NCI-H2029 (cell line): ENCODE data around the gene R3HCC1L.

Experiments
- DNase-seq: peaks from one replicate; lab custom pipeline; 2025; lab: John Stamatoyannopoulos, UW

Gene R3HCC1L

DNA sequence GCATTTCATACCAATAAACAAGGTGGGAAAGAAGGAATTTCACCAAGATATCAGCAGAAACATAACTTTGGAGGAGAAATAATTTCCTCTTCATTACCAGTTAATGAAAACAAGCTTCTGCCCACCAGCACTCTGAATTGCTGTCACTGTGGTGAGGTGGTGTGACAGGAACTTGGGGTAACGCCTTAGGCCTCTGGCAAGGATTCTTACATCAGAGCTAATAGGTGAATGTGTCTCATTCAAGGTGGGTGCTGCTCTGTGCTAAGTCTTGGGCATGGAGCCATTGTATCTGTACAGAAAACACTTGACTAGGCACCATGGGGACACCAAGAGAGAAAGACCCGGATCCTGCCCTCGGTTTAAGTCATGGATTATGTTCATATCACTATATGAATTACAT is 141.9 kb downstream of the R3HCC1L start:
- DNase-seq: no peak

- DNase-seq: no peak
Observed at GRCh38 chr10:98285416-98285815, 151.0 kb downstream of the R3HCC1L start.

DNA sequence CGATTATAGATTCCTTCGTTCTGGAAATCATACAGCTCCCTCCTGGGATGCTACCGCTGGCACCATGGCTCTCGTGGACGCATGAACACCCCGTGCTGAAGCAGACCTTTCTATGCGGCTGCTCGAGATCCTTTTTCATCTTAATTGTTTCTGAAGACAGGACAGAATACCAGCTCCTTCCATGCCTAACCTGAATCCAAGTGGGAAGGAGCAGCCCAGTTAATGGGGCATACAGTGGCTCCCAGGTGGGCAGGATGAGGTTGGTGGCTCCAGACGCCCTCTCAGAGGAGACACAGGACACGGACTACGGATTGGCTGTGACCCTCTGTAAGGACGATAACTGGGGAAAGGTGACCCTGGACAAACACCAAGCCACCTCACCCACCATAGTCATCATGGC is 152.0 kb downstream of the R3HCC1L start:
- no peak for DNase-seq

GRCh38 chr10:98287321-98287720 is 152.9 kb downstream of the R3HCC1L start:
- no peak for DNase-seq

DNA sequence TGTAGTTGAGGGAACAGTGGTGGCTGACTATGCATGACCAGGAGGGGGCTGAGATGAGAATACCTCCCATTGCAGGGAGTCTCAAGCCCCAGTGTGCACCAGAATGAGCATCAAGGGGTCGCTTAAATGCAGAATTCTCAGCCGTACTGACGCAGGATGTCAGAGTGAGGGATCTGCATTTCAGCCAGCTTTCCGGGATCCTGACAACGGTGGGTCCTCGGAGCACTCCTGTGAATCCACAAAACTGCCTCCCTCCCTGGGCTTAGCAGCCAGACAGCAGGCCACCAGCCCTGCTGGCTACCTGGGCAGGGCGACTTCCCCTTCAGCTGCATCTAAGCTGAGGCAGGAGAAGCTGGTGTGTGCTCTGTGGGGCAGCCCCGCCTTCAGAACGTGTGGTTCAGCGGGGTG is 155.3 kb downstream of the R3HCC1L start:
- no peak for DNase-seq

GRCh38 chr10:98292971-98293370 is 158.5 kb downstream of the R3HCC1L start:
- DNase-seq: no peak

DNA sequence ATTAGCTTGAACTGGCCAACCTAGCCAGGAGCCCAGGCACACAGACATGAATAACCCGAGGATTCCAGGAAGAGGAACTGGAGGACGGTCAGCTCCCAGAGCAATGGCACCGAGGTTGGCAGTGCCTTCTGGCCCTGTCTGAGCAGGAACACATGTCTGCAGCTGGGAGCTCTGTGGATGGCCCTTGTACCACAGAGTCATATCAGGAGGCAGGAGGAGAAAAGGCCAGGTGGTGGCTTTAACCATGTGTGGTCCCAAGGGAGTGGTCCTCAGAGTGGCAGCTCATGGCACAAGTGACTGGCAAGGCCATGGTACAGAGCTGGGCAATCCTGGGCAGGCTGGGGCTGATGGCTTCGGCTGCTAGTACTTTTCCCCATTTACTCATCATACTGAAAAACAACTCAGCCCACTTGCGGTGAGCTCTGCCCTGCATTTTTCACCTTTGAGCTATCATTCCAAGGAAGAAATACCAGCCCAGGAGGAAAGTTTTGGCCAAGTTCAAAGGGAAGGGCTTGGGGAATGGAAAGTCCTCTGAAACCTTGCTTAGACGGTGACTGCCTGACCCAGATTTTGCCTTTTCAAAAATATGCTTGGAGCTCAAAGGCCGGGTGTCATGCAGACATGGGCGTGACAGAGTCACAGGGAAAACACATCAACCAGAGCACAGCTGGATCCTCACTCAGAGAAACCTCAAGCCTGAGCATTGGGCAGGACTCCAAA is 159.3 kb downstream of the R3HCC1L start:
- no peak for DNase-seq

- DNase-seq: no peak
Observed at GRCh38 chr10:98294270-98294627, 159.8 kb downstream of the R3HCC1L start.
